AG09309 (cell line): ENCODE measurements around the gene RAVER2.

ENCODE experiments used
- DNase-seq: peaks from one replicate; pipeline ENCODE4 v3.0.0-alpha.2; 2010; ENCODE audit warnings: low read depth
- H3K4me3 ChIP-seq: 2 replicates; pipeline ENCODE4 v1.5.1; 2011; ENCODE audit warnings: mild to moderate bottlenecking, low read depth, low read length, moderate library complexity; ENCODE audit not compliant: control insufficient read depth
- TF ChIP-seq, protein P1 (sequence below): IDR thresholded peaks from 2 replicates; pipeline ENCODE4 v1.5.1; 2011; ENCODE audit warnings: mild to moderate bottlenecking, low read depth, low read length, inconsistent platforms; ENCODE audit not compliant: insufficient read depth, control insufficient read depth; ENCODE audit errors: missing control alignments

Gene RAVER2

GRCh38 chr1:64864018-64864940 is 119.4 kb downstream of the RAVER2 start:
- DNase-seq: no peak
- no peak overlapping the region for H3K4me3 ChIP-seq
- TF ChIP-seq, protein P1, sequence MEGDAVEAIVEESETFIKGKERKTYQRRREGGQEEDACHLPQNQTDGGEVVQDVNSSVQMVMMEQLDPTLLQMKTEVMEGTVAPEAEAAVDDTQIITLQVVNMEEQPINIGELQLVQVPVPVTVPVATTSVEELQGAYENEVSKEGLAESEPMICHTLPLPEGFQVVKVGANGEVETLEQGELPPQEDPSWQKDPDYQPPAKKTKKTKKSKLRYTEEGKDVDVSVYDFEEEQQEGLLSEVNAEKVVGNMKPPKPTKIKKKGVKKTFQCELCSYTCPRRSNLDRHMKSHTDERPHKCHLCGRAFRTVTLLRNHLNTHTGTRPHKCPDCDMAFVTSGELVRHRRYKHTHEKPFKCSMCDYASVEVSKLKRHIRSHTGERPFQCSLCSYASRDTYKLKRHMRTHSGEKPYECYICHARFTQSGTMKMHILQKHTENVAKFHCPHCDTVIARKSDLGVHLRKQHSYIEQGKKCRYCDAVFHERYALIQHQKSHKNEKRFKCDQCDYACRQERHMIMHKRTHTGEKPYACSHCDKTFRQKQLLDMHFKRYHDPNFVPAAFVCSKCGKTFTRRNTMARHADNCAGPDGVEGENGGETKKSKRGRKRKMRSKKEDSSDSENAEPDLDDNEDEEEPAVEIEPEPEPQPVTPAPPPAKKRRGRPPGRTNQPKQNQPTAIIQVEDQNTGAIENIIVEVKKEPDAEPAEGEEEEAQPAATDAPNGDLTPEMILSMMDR: no peak

DNA sequence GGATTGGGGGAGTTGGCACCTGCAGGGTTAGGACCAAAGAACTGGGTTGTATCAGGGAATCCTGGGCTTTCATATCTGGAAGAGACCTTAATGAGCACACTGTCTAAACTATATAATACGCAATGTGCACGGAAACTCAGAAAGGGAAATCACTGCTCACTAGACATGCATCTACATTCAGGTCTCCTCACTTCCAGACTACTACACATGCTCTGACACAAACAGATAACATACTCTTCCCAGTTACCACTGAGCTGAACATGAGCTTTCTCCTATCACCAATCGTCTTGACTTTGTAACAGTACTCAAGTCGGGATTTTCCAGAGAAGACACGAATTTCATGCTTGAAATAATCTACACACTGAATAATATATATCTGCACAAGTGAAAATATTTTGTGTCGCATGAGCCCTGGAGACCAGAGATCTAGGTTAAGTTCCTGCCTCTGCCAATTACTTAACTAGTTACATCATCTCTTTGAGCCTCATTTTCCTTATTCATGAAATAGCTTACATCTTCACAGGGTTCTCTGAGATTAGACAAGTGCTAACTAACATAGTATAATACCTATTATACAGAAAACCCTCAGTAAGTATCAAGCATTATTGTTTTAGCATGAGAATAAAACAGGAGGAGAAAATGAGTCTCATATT is 120.4 kb downstream of the RAVER2 start:
- DNase-seq: no peak
- no peak overlapping the region for H3K4me3 ChIP-seq
- TF ChIP-seq, protein P1: no peak

- TF ChIP-seq, protein P1: no peak
- no peak for DNase-seq
- no peak overlapping the region for H3K4me3 ChIP-seq
Measured at GRCh38 chr1:64866689-64867088, 121.8 kb downstream of the RAVER2 start.

DNA sequence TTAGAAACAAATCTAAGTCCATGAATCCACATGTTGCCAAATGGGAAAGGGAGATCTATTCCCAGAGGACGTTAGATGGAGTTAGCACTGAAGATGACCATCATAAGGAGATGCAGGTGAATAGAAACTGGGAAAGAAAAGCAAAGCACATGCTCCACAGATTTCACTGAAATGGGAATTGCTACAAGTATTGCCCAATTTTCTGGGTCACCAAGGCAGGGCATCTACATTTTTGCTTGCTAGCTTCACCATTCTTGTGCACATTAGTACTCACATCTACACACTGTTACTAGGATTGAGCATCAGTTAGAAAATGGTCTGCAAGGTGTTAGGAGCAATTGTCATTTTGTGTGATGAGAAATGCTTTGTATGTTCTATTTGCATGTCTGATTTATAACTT is 122.4 kb downstream of the RAVER2 start:
- H3K4me3 ChIP-seq: no peak overlapping the region
- no peak for DNase-seq
- TF ChIP-seq, protein P1: no peak

DNA sequence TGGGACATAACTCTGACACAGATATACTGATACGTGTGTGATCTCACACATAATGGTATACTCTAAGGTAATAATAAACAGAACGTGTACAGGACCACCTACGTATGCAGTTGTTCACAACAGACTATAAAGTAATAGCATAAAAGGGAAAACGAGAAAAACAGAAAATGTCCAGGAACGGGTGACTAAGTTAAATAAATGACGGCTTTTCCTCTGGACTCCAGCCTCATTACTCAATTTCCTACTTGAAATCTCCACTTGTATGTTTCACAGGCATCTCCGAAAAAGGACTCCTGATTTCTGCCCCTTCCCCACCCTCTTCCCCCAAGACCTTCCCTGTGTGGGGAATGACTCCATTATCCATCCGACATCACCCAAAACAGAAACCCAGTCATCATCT is 126.4 kb downstream of the RAVER2 start:
- no peak overlapping the region for H3K4me3 ChIP-seq
- TF ChIP-seq, protein P1: no peak
- DNase-seq: no peak

DNA sequence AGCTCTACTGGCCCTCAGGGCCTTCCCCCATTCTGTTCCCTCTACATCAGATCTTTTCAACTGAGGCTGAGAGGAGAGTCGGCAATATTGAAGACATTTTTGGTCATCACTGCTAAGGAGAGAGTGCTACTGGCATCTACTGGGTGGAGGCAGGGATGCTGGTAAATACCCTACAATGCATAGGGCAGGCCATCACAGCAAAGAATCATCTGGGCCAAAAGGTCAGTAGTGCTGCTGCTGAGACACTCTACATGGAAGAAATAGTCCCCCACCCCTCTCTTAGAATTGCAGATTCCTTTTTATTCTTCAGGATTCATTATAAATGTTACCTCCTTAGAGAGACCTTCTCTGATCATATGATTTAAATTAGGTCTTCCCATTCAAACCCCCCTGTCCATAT is 127.2 kb downstream of the RAVER2 start:
- TF ChIP-seq, protein P1: no peak
- no peak overlapping the region for H3K4me3 ChIP-seq
- no peak for DNase-seq
